ENCODE results near the gene PTCHD1.

PTCHD1 gene

GRCh38 chrX:23422912-23423311, 88.3 kb downstream of the PTCHD1 start:
- no peak for DNase-seq

- no peak for DNase-seq
Measured at GRCh38 chrX:23434356-23434884, 99.8 kb downstream of the PTCHD1 start.

- no peak for DNase-seq
Measured at GRCh38 chrX:23435108-23435507, 100.5 kb downstream of the PTCHD1 start.

GRCh38 chrX:23435575-23435974, 100.9 kb downstream of the PTCHD1 start:
- DNase-seq = no peak

GRCh38 chrX:23436875-23437274, 102.2 kb downstream of the PTCHD1 start:
- DNase-seq = no peak

- DNase-seq = no peak
Measured at GRCh38 chrX:23451266-23451665, 116.6 kb downstream of the PTCHD1 start.

Data from NCI-H1436 treated with DMSO at 0.1 percent for 48 hours (cell line).